ENCODE data around the gene PHRF1.
A peak's percentile ranks its signal among the peaks of the same experiment; 100 is the strongest.

The PHRF1 gene

GRCh38 chr11:539971-540481 is 36.2 kb upstream of the PHRF1 start:
- DNase-seq (ENCODE audit: low spot score) = no peak

DNA sequence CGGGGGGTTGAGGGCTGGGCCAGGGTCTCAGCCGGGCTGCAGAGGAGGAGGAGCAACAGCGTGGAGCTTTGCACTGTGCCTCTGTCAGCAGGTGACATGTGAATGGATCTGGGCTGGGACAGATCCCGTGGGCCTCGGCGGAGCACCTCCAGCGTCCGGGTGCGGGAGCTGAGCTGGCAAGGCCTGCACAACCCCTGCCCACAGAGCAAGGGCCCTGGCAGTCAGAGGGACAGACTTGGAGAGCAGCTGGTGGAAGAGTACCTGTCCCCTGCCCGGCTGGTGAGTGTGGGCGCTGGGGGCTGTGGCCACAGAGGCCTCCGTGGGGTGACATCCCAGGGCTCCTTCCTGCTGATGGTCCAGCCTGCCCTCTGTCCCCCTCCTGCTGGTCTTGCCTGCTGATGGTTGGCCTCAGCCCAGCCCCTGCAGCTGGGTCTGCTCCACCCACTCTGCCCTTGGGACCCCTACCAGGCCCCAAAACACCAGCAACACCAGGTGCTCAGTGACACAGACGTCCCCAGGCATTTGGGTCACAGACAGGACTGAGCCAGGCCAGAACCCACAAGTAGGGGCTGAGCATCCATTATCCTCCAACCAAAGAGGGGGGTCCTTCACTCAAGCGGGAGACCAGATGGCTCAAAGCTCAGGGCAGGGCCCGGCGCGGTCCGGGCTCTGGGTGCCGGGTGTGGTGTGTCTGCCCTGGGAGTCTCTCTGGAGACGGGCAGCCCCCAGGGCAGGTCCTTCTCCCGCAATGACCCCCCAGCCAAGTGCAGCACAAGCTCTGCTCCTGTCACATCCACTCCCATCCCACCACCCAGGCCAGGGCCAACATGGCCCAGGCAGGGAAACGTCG is 35.5 kb upstream of the PHRF1 start:
- no peak for DNase-seq (ENCODE audit: low spot score)

DNA sequence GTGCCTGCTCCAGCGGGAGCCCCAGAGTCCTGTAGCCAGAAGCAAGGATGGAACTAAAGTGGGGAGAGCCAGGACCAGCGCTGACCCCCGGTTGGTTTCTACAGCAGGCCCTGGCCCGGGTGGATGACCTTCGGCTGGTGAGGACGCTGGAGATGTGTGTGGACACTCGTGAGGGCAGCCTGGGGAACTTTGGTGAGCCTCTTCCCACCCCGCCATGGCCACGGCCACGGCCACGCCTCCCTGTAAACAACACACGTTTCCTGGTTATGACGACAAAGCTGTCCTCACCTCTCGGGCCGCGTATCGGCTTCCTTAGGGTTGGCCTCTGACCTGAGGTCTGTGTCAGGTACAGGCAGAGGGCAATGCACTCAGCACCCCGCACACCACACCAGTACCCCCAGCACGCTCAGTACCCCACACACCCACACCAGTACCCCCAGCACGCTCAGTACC is 34.8 kb upstream of the PHRF1 start:
- DNase-seq (ENCODE audit: low spot score) = no peak

DNA sequence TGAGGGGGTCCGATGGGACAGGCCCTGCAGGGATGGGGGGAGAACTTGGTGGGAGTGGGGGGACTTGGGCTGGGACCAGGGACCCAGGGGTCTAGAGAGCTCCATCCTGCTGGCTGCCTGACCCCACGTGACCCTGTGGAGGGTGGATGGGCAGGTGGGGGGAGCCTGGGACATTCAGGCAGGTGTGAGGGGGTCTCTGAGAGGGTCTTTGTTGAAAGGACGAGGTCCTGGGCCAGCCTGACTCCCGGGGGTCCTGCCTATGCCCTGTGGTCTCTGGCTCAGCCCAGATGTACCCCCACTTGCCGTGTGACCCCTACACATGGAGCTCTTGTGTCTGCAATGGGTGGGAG is 31.5 kb upstream of the PHRF1 start:
- no peak for DNase-seq (ENCODE audit: low spot score)

DNA sequence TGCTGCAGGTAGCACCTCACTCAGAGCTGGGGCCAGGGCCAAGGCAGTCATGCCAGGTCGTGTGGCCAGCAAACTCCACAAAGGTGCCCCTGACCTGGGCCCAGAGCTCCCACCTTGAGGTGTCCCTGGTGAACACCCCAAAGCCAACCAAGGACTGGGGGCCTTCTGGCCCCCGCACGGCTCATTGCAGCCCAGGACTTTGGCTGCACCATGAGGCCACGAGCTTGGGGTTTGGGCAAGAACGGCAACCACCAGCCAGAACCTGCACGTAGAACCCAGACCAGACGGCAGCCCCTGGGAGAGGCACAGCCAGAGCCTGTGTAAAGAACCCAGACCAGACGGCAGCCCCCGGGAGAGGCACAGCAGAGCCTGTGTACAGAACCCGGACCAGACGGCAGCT is 31.1 kb upstream of the PHRF1 start:
- DNase-seq (ENCODE audit: low spot score) = no peak

DNA sequence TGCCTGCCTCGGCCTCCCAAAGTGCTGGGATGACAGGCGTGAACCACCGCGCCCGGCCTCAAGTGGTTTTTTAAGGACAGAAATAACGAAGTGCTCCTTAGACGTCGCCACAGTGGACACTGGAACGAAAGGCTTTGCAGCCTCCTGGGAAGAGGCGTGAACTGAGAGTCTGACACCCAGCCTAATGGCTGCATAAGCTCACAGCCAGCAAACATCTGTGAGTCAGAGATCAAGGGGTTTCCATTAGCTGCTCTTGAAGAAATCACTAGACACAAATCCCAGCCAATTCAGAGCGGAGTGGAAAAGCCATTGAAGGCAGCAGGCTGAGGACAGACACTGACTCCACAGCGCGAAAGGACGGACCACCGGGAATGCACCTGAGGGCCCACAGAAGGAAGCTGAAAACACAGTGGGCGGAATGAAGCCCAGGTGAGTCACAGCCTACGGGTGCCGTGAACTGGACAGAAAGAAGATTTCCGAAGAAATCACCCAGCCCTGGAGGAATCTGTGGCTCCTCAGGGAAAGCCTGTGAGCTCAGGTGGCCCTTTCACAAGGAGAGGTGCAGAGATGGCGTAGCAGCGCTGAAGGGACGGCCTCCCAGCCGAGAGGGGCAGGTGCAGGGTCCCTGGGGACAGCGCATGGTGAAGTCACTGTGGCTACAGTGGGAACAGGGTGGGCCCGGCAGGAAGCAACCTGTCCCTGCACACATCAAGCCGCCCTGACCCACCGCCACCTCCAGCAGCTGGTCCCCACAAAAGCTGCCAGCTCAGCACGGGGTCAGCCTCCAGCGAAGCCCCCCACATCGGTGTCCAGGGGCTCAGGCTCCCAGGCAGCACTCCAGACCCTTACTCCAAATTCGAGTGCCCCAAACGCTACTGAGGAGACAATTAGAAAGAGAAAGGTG is 27.3 kb upstream of the PHRF1 start:
- no peak for DNase-seq (ENCODE audit: low spot score)

- DNase-seq (ENCODE audit: low spot score) = no peak
Observed at GRCh38 chr11:550021-550745, 26.1 kb upstream of the PHRF1 start.

DNA sequence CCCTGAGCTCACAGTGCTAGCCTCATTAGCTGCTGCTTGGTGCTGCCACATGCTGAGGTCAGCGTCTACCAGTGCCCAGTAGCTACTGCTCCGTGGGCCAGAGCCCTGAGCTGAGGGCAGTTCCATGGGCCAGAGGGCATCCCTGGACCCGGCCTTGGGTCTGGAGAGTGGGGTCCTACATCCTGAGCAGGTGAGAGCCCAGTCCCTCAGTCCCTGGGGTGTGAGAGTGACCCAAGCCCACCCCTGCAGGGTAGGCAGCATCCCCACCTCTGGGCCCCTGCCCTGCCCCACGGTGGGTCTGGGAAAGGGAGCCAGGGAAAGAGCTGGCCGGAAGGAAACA is 25.6 kb upstream of the PHRF1 start:
- DNase-seq (ENCODE audit: low spot score) = no peak

GRCh38 chr11:551131-551530 is 25.1 kb upstream of the PHRF1 start:
- DNase-seq (ENCODE audit: low spot score) = no peak

GRCh38 chr11:551596-551995 is 24.7 kb upstream of the PHRF1 start:
- DNase-seq (ENCODE audit: low spot score) = no peak

DNA sequence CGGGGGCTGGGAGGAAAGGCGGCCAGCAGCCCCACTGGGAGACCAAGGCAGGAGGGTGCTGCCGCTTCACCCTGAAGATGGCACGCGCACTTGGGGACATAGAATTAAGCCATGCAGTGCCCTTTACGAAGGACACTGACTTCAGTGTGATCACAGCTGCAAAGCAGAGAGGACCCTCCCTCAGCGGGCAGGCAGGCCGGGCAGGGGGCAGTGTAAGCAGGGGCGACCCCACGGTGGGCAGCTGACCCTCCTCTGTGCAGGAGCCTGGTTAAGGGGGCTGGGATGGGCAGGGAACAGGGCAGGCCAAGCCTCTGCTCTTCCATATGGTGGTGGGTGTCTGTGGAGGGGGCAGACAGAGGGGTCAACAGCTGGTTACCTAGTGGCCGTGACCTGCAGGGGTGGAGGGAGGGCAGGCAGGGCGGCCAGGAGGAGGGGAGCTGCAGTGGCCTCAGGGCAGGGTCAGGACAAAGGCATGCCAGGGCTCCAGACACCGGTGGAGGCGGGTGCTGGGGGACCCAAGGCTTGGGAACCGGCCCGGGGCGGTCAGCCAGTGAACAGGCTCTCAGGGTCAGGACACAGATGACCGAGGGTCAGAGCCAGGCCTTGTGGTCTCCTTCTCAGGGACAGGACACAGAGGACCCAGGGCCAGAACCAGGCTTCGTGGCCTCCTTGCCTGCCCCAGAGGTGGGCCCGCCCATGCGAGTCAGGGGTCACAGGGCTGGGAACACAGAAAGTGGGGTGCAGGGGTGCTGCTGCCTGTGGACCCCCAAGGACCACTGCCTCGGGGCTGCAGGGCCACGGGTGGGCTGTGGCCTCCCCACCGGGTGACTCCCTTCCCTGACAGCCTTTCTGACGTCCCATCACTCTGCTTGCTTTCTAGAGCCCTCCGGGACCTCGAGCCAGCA is 22.9 kb upstream of the PHRF1 start:
- no peak for DNase-seq (ENCODE audit: low spot score)

DNA sequence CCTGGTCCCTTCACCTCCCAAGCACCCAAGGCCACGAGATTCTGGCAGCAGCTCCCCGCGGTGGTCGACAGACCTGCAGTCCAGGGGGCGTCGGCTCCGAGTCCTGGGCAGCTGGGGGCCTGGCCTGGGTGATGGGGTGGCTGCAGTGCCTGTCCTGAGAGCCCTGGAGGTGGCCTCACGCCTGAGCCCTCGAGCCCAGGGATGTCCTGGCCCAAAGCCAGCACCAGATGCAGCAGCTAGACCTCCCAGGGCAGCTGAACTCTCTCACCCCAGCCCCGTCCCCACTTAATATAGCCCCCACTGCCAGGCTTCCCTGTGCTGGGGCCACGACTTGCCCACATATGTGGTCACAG is 22.3 kb upstream of the PHRF1 start:
- no peak for DNase-seq (ENCODE audit: low spot score)

- peak; percentile 66 for DNase-seq (ENCODE audit: low spot score)
Observed at GRCh38 chr11:554428-555226, 21.6 kb upstream of the PHRF1 start.

GRCh38 chr11:555227-555779 is 21.0 kb upstream of the PHRF1 start:
- no peak for DNase-seq (ENCODE audit: low spot score)

- no peak for DNase-seq (ENCODE audit: low spot score)
Observed at GRCh38 chr11:555780-556661, 20.2 kb upstream of the PHRF1 start.

DNA sequence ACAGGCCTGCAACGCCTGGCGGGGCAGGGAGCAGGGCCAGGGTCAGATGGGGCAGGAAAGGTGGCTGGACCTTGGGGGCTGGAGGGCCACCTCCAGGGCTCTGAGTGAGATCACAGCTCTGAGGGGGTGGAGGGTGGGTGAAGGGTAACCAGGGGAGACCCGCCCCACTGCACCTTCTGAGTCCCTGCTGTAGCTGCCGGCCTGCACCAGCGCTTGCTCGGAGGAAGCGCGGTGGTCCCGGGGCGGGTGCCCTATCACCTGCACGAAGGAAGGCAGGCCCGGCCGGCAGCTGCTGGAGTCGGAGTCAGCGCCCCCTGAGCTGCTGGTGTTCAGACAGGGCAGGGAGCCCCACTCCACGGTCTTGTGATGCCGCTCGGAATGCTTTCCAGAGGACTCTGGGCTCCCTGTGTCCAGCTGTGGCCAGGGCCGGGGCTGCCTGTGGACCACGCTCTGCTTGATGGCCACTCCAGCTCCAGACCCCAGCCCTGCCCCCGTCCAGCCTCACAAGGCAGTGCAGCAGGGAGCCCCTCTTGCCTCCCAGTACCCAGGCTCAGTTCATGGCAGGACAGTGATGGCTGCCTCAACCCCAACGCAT is 19.5 kb upstream of the PHRF1 start:
- DNase-seq (ENCODE audit: low spot score) = no peak

GRCh38 chr11:557328-558132 is 18.7 kb upstream of the PHRF1 start:
- DNase-seq (ENCODE audit: low spot score) = no peak

DNA sequence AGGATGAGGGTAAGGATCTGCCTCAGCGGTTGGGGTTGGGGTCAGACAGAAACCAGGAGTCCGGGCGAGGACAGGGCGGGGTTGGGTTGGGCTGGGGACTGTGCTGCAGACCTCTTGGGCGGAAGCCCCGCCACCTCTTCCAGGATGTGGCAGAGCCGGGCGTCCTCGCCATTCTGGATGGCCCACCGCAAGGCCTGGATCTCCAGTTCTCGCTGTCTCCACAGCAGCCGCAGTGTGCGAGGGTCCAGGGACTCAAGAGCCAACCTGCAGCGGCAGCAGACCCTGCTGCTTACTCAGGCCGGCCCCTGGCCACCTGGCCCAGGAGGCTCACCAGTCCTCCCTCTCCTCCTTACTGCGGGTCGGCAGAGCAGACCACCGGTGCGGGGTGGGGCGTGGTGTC is 17.8 kb upstream of the PHRF1 start:
- DNase-seq (ENCODE audit: low spot score) = no peak

All from hematopoietic multipotent progenitor cell treated with erythropoietin and hydrocortisone succinate and interleukin-3 and kit ligand, for 15 days (in vitro differentiated cells).